GM10847 (cell line): ENCODE results near the gene VDR.

Experiments used
- POLR2A ChIP-seq: IDR thresholded peaks from 2 replicates; pipeline ENCODE4 v1.6.1; 2011; ENCODE audit not compliant: insufficient read length; ENCODE audit errors: extremely low read depth

VDR gene

GRCh38 chr12:47824635-47825034 is 80.2 kb downstream of the VDR start:
- no peak for TF ChIP-seq POLR2A

- TF ChIP-seq POLR2A, result no peak
Measured at GRCh38 chr12:47824198-47824597, 80.6 kb downstream of the VDR start.

- no peak for TF ChIP-seq POLR2A
Measured at GRCh38 chr12:47823422-47824086, 81.2 kb downstream of the VDR start.

DNA sequence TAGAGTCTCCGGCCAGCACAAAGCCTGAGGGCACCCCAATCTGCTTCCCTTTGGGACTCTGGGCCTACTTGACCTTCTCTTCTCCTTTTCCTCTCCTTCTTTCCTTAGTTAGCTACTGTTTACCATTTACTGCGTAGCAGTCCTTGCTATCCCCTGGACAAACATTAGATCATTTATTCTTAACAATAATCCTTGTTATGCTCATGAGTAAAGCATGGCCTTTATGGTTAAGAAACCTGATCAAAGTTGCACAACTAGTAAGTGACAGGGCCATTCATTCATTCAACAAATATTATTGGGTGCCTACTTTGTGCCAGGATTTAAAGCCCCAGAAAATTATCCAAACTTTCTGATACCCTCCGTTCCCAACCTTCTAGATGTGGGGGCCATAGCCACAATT is 81.9 kb downstream of the VDR start:
- TF ChIP-seq POLR2A, result no peak

GRCh38 chr12:47822401-47822800 is 82.4 kb downstream of the VDR start:
- no peak for TF ChIP-seq POLR2A

- TF ChIP-seq POLR2A, result no peak
Measured at GRCh38 chr12:47821346-47821706, 83.5 kb downstream of the VDR start.

DNA sequence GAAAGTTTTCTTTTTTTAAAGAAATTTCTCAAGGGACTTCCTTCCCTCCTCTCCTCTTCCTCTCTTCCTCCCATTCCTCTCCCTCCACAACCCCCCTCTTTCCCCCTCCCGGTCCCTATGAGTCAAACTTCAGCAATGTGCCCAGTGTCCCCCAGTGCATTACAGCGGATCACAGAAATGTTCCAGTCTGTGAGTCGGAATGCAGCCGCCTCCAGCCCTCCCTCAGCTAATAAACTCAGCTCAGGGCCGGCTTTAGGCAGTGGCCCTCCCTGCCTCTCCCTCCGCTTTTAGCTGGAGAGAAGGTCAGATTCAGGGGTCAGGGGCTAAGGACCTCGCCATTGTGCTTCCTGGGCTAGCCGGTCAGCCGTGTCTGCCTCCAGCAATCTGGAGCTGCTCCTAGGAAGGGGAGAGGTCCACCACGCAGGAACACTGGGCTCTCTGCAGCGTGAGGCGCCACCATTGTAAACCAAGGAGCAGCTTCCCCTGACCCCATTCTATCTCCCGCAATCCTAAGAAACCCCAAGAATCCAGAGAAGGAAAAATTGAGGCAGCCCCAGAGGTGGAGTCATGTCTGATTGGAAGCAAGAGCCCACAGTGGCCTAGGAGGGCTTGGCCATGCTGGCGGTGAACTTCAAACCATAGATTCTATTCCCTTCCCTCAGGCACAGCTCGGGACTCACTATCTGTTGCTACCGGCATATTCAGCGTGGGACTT is 84.0 kb downstream of the VDR start:
- no peak for TF ChIP-seq POLR2A

DNA sequence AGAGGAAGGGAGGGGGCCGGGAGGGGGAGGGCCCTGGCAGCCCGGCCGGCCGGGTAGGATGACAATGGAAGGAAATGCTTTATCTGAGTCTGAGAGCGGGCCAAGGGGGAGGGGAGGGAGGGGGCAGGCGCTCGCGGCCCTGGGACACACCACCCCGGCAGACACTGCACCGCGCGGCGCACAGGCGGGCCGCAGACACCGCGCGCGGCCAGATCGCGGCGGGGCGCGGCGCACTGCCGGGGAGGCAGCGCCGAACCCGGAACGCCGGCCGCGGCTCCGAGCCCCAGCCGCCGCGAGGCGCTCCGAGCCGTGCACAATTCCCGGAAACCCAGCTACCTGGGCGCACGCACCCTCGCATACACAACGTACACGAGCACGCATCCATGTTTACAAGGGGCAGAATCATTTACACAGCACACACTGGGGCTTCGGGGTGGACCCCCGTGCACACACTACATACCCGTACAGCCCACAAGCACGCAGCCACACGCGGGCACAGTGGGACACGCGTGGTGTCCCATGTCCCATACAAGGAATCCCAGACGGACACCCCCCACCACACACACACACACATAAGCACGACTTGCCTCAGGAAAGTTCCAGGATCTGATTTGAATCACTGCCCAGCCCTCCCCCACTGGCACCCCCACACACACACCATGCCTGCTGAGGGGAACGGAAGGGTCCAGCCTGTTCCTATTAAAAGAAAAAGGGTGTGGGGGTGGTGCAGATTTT is 84.7 kb downstream of the VDR start, which contains the start of gene HDAC7:
HDAC7 (minus strand) TSS at position 8 of the 735 bp plus-strand sequence. CDS start 118 bp downstream, outside the sequence.
- no peak for TF ChIP-seq POLR2A

GRCh38 chr12:47819138-47819895 is 85.5 kb downstream of the VDR start:
- TF ChIP-seq POLR2A, result no peak

GRCh38 chr12:47818467-47819137 is 86.2 kb downstream of the VDR start:
- no peak for TF ChIP-seq POLR2A

- TF ChIP-seq POLR2A, result no peak
Measured at GRCh38 chr12:47818007-47818376, 86.8 kb downstream of the VDR start.

- TF ChIP-seq POLR2A, result no peak
Measured at GRCh38 chr12:47817272-47818006, 87.4 kb downstream of the VDR start.

GRCh38 chr12:47816403-47817271 is 88.2 kb downstream of the VDR start:
- no peak for TF ChIP-seq POLR2A
